K562 (cell line): ENCODE results near the gene SYT7. TPM values are rescaled to one million over a fixed set of nuclear protein-coding genes. Genes with fewer than 3 reads are reported as not detected.

ENCODE experiments used
- HSF4 ChIP-seq: fragments of 250-450 bp; sonication (Bioruptor Pico); IDR thresholded peaks from 2 replicates; pipeline ENCODE4 v2.1.2; 2022; ENCODE audit warnings: mild to moderate bottlenecking, moderate library complexity, borderline replicate concordance
- IFI16 ChIP-seq: fragments of 250-450 bp; sonication (Bioruptor Pico); IDR thresholded peaks from 2 replicates; pipeline ENCODE4 v2.1.2; 2022; ENCODE audit warnings: mild to moderate bottlenecking, inconsistent platforms
- MYC ChIP-seq, 2 experiments: fragments of 250-450 bp in 1 of 2; sonication (Bioruptor Pico) in 1 of 2; IDR thresholded peaks; 2 replicates each; pipeline versions ENCODE4 v1.5.1 to v1.6.1; 2012 to 2021; ENCODE audit warnings: low read depth in 2 of 2, borderline replicate concordance in 1 of 2, improper control_type of control experiment in 1 of 2, low read length in 1 of 2, mild to moderate bottlenecking in 1 of 2, moderate library complexity in 1 of 2
- NEUROD1 ChIP-seq: fragments of 150-350 bp; IDR thresholded peaks from 2 replicates; pipeline ENCODE4 v1.6.1; 2014; ENCODE audit warnings: borderline replicate concordance, low read length, low read depth; ENCODE audit not compliant: partially characterized antibody
- NR2C2 ChIP-seq, 2 experiments: fragments of 200-800 bp in 1 of 2; sonication (Bioruptor generic) in 1 of 2; sonication (generic) in 1 of 2; formaldehyde crosslinking in 1 of 2; IDR thresholded peaks; 2 replicates each; pipeline versions ENCODE4 v1.6.1 to v1.8.0; 2016 to 2022; ENCODE audit warnings: mild to moderate bottlenecking in 1 of 2, missing compliant biosample characterization in 1 of 2, missing genetic modification characterization in 1 of 2, missing genetic modification reagents in 1 of 2
- VEZF1 ChIP-seq: fragments of 200-800 bp; sonication (Bioruptor generic); IDR thresholded peaks from 2 replicates; pipeline ENCODE4 v1.6.1; 2017; ENCODE audit warnings: missing genetic modification characterization, missing compliant biosample characterization
- ZNF551 ChIP-seq: fragments of 250-450 bp; sonication (Bioruptor Pico); IDR thresholded peaks from 2 replicates; pipeline ENCODE4 v1.5.0; 2021; ENCODE audit warnings: mild to moderate bottlenecking, moderate library complexity
- ZNF586 ChIP-seq: fragments of 450-650 bp; formaldehyde crosslinking; conservative IDR thresholded peaks from 2 replicates; pipeline ENCODE4 v1.4.0; 2020; ENCODE audit warnings: mild to moderate bottlenecking, moderate library complexity
- polyA plus RNA-seq, 8 experiments: library from polyadenylated mRNA; depleted of rRNA in 4 of 8; stranded (reverse) in 5 of 8; unstranded in 3 of 8; fragments of >200 nt; fragmentation: Nextera tagmentation in 2 of 8; fragmentation: Illumina TruSeq in 1 of 8; extraction: Ambion mirVana in 2 of 8; extraction: Trizol in 1 of 8; gene quantifications; 2 replicates each; pipeline versions ENCODE4 v1.2.1 to v1.2.3, GENCODE V29; 2011 to 2014; ENCODE audit warnings: inconsistent platforms in 1 of 8, missing spikeins in 1 of 8
- total RNA-seq, 7 experiments: library from RNA; depleted of rRNA in 6 of 7; stranded (reverse); fragments of >200 nt in 6 of 7; fragmentation: Illumina TruSeq in 2 of 7; extraction: Trizol in 2 of 7; gene quantifications; 2 replicates each; pipeline versions ENCODE4 v1.2.1 to v1.2.3, GENCODE V29; 2011 to 2021; ENCODE audit warnings: low replicate concordance in 1 of 7
- TF ChIP-seq, protein P1 (sequence below): sonication (generic); formaldehyde crosslinking; IDR thresholded peaks from 2 replicates; pipeline ENCODE4 v1.8.0; 2022; ENCODE audit warnings: mild to moderate bottlenecking, missing genetic modification reagents
- TF ChIP-seq, protein P2 (sequence below): IDR thresholded peaks from 2 replicates; pipeline ENCODE4 v1.6.1; 2016; ENCODE audit warnings: missing genetic modification characterization, missing compliant biosample characterization
- TF ChIP-seq, protein P3 (sequence below), 3 experiments: fragments of 200-800 bp in 1 of 3; sonication (Bioruptor generic) in 1 of 3; sonication (generic) in 1 of 3; formaldehyde crosslinking in 1 of 3; IDR thresholded peaks; 2 replicates each; pipeline versions ENCODE4 v1.6.1 to v1.8.0; 2016 to 2022; ENCODE audit warnings: mild to moderate bottlenecking in 2 of 3, missing compliant biosample characterization in 2 of 3, missing genetic modification characterization in 2 of 3, missing genetic modification reagents in 1 of 3
- TF ChIP-seq, protein P4 (sequence below), 2 experiments: fragments of 450-650 bp in 1 of 2; IDR thresholded peaks; 2 replicates each; pipeline ENCODE4 v1.6.1; 2011 to 2017; ENCODE audit warnings: low read depth in 2 of 2, antibody characterized with exemption in 1 of 2, borderline replicate concordance in 1 of 2, low read length in 1 of 2, mild to moderate bottlenecking in 1 of 2, mixed read lengths in 1 of 2; ENCODE audit not compliant: control insufficient read depth in 1 of 2
- TF ChIP-seq, protein P5 (sequence below): fragments of 450-650 bp; IDR thresholded peaks from 2 replicates; pipeline ENCODE4 v1.6.1; 2017; ENCODE audit warnings: mild to moderate bottlenecking, moderate library complexity

The SYT7 gene
- total and polyA plus RNA-seq, 9 of the 15 experiments (the other 6 are each of a cell fraction or from before 2014, with no cell fraction given), result 0.01 to 0.51 (median 0.16) TPM; not detected in 1

- no peak for TF ChIP-seq MYC (IDR thresholded peaks at IDR 0.05; ENCODE audit: low read depth, low read length)
- TF ChIP-seq MYC (CRISPR knock-in tag; IDR thresholded peaks at IDR 0.05; ENCODE audit: borderline replicate concordance, low read depth), result no peak
- TF ChIP-seq, protein P1, sequence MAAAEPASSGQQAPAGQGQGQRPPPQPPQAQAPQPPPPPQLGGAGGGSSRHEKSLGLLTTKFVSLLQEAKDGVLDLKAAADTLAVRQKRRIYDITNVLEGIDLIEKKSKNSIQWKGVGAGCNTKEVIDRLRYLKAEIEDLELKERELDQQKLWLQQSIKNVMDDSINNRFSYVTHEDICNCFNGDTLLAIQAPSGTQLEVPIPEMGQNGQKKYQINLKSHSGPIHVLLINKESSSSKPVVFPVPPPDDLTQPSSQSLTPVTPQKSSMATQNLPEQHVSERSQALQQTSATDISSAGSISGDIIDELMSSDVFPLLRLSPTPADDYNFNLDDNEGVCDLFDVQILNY, result no peak
- TF ChIP-seq ZNF551 (CRISPR knock-in tag), result no peak
- no peak for TF ChIP-seq IFI16 (CRISPR knock-in tag)
- TF ChIP-seq, protein P2, sequence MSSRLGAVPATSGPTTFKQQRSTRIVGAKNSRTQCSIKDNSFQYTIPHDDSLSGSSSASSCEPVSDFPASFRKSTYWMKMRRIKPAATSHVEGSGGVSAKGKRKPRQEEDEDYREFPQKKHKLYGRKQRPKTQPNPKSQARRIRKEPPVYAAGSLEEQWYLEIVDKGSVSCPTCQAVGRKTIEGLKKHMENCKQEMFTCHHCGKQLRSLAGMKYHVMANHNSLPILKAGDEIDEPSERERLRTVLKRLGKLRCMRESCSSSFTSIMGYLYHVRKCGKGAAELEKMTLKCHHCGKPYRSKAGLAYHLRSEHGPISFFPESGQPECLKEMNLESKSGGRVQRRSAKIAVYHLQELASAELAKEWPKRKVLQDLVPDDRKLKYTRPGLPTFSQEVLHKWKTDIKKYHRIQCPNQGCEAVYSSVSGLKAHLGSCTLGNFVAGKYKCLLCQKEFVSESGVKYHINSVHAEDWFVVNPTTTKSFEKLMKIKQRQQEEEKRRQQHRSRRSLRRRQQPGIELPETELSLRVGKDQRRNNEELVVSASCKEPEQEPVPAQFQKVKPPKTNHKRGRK (tag), result no peak
- TF ChIP-seq NR2C2 (CRISPR knock-in tag; IDR thresholded peaks at IDR 0.05), result no peak
- no peak for TF ChIP-seq NR2C2 (tag; IDR thresholded peaks at IDR 0.05)
- TF ChIP-seq, protein P3, sequence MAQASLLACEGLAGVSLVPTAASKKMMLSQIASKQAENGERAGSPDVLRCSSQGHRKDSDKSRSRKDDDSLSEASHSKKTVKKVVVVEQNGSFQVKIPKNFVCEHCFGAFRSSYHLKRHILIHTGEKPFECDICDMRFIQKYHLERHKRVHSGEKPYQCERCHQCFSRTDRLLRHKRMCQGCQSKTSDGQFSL (CRISPR knock-in tag; IDR thresholded peaks at IDR 0.05), result no peak
- TF ChIP-seq, protein P3 (tag; IDR thresholded peaks at IDR 0.05), result no peak
- no peak for TF ChIP-seq NEUROD1
- TF ChIP-seq ZNF586, result no peak
- TF ChIP-seq HSF4 (CRISPR knock-in tag), result no peak
- TF ChIP-seq, protein P4, sequence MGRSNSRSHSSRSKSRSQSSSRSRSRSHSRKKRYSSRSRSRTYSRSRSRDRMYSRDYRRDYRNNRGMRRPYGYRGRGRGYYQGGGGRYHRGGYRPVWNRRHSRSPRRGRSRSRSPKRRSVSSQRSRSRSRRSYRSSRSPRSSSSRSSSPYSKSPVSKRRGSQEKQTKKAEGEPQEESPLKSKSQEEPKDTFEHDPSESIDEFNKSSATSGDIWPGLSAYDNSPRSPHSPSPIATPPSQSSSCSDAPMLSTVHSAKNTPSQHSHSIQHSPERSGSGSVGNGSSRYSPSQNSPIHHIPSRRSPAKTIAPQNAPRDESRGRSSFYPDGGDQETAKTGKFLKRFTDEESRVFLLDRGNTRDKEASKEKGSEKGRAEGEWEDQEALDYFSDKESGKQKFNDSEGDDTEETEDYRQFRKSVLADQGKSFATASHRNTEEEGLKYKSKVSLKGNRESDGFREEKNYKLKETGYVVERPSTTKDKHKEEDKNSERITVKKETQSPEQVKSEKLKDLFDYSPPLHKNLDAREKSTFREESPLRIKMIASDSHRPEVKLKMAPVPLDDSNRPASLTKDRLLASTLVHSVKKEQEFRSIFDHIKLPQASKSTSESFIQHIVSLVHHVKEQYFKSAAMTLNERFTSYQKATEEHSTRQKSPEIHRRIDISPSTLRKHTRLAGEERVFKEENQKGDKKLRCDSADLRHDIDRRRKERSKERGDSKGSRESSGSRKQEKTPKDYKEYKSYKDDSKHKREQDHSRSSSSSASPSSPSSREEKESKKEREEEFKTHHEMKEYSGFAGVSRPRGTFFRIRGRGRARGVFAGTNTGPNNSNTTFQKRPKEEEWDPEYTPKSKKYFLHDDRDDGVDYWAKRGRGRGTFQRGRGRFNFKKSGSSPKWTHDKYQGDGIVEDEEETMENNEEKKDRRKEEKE (IDR thresholded peaks at IDR 0.05; ENCODE audit: borderline replicate concordance in 1 of 2, control insufficient read depth in 1 of 2, low read depth in 2 of 2, low read length in 1 of 2), result no peak
- TF ChIP-seq, protein P5, sequence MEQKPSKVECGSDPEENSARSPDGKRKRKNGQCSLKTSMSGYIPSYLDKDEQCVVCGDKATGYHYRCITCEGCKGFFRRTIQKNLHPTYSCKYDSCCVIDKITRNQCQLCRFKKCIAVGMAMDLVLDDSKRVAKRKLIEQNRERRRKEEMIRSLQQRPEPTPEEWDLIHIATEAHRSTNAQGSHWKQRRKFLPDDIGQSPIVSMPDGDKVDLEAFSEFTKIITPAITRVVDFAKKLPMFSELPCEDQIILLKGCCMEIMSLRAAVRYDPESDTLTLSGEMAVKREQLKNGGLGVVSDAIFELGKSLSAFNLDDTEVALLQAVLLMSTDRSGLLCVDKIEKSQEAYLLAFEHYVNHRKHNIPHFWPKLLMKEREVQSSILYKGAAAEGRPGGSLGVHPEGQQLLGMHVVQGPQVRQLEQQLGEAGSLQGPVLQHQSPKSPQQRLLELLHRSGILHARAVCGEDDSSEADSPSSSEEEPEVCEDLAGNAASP, result no peak
- TF ChIP-seq VEZF1 (CRISPR knock-in tag), result no peak
Measured at GRCh38 chr11:61545341-61545740, 35.5 kb downstream of the SYT7 start (continued).
